Measurements from ENCODE around the gene PUS7.
"Not testable (repeated sequence)": the region's sequence is repeated elsewhere in the genome, so short reads cannot be mapped to it uniquely, and the experiment has no call there.

Gene PUS7

DNA sequence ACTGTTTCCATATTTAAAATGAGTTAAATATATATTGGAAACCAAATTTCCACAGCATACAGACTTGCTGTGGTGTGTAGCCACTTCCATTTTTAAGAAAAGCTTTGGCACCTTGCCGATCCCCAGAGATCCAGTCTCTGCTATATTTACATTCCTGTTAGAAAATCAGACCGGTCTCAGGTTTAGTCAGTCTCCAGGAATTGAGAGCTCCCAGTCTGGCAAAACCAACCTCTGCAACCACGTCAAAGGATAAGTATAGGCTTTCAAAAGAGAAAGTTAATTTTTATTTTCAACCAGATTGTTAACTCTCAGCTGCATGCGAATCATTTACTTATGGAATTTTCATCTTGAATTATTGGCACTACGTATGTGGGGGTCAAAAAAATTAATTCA, 28.2 kb downstream of the PUS7 start:
- DNase-seq, result no peak

DNA sequence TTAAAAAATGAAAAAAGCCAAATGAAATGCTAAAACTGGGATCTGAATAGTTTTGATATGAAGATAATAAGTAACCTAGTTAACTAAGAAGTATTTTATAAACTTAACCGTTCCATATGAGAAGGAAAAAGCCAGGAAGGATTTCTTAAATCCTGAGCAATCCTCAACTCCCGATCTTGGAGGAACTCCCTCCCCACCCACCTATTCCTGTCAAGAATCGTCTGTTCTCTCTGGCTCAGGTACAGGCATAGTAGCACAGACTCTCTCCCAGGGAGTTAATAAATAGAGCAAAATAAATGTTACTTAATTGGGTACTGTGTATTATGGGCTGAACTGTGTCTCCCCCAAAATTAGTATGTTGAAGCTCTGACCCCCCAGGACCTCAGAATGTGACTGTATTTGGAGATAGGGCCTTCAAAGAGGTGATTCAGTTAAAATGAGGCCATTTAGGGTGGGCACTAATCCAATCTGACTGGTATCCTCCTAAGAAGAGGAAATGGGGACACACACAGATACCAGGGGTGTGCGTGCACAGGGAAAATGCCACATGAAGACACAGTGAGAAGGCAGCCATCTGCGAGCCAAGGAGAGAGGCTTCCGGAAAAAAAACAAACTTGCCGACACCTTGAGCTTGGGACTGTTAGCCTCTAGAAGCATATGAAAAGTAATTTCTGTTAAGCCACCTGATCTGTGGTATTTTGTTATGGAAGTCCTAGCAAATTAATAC, 28.7 kb downstream of the PUS7 start:
- DNase-seq, result no peak

DNA sequence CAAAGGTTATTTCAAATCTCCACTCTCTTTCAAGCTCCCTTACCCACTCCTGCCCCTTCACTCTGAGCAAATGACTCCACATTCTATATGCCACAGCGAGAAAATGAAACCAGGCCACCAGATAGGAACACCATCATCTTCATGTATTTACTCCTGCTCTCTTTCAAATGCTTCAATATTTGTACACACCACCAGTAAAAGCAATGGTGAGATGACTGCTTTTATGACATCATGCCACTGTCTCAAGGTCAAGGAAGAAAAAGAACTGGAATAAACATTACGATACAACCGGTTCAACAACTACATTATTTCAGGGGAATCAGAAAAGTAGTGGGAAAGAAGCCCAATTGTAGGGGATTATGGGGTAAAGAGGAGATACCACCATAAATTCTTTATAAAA, 32.7 kb downstream of the PUS7 start:
- DNase-seq, result no peak

DNA sequence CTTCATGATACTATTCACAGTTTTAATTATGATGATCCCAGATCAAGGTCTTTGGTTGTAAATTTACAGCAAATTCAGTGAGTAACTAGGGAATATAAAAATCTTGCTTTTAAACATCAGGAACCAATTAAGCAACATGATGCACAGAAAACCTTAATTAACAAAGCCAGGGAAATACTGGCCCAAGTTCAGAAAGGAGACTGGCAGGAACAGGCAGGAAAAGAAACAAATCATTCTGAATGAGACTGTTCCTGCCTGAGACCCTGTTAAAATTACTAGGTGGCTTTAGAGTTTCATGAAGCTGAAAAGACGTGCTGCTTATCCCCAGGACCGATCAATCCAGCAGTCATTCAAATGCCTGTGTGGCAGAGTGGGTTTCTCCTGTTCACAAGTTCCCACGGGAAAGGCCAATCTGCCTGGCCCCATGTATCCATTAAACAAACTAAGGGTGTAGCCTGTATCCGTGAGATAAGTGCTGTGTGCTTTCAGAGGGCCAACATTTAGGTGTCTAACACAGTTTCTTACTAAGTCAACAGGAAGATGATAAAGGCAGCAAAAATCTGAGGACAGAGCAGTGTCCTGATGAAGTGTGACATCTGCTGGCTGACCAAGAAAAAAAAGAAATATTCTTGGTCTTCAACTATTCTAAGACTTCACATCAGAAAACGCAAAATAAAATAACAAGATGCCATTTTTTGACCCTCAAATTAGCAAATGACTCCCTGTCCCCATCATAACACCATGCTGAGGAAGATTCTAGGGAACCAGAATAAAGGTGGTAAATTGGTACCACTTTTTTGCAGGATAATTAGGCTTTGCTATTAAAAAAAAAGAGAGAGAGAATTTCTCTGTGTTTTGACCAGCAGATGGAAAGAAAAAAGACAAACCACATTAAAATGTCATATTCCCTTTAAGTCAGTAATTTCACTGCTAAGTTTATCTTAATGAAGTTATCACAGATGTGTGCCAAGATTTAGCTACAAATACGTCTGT, 34.2 kb downstream of the PUS7 start:
- no peak for DNase-seq

DNA sequence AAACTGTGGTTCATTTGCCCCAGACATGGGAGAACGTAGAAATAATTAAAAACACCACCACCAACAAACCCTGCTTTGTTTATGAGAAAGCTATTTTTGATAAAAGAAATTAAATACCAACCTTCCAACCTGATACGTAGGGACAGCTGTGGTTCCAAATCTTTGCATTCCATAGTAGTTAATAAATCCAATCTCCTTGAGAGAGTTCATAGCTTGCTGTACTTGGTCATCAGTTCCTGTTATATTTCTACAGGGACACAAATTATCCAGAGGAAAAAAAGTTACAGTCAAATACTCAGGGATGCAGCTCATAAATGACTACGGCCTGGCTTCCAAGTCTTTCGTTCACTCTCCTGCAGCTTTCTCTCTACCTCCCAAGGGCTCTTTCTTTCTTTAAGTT, 41.1 kb downstream of the PUS7 start:
- DNase-seq, result no peak

DNA sequence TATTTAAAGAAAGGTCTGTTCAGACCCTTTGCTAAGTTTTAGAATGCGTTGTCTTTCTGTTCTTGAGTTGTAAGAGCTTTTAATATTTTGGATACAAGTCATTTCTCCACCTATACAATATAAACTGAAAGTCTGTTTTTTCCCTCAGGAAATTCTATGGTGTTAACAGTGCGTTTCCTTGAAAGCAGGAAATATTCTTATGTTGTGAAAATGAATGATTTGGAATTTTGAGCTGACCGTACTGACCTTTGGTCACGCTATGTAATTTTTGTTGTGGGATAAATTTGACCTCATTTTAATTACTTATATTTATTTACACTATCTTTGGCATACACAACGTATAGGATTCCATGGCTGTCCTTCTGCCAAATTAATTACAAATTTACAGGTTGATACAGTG, 43.5 kb downstream of the PUS7 start:
- DNase-seq, result no peak

DNA sequence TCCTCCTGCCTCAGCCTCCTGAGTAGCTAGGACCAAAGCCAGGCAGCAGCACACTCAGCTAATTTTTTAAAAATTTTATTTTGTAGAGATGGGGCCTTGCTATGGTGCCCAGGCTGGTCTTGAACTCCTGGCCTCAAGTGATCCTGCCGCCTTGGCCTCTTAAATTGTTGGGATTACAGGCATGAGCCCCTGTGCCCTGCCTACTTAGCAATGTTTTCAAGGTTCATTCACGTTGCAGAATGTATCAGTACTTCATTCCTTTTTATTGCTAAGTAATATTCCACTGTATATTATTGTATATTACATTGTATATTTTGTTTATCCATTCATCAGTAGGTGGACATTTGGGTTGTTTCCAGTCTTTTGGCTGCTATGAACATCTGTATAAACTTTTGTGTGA, 44.2 kb downstream of the PUS7 start:
- DNase-seq, result no peak

DNA sequence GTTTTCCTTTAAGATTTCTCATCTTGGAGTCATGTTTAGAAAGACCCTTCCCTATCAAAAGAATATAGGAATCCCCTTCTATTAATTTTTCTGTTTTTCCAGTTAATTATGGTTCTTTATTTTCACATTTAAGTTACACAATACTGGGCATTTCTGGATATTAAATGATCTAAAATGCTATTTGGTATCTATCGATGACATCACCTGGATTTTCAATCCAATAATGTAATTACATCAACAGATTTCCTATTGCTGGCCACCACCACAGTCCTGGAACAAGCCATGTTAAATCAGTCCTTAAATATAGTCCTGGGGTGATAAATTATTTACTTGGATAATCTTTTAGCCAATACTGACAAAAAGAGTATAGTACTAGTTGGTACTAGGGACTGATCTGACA, 48.0 kb downstream of the PUS7 start:
- DNase-seq, result no peak

DNA sequence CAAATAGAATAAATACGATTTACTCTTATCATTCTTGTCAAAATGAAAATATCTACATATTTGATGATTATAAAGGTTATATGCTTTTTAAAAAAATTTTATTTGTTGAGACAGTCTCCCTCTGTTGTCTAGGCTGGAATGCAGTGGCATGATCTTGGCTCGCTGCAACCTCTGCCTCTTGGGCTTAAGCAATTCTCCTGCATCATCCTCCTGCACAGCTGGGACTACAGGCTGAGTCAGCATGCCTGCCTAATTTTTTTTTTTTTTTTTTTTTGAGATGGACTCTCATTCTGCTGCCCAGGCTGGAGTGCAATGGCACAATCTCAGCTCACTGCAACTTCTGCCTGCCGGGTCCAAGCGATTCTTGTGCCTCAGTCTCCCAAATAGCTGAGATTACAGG, 48.9 kb downstream of the PUS7 start:
- DNase-seq, result no peak

DNA sequence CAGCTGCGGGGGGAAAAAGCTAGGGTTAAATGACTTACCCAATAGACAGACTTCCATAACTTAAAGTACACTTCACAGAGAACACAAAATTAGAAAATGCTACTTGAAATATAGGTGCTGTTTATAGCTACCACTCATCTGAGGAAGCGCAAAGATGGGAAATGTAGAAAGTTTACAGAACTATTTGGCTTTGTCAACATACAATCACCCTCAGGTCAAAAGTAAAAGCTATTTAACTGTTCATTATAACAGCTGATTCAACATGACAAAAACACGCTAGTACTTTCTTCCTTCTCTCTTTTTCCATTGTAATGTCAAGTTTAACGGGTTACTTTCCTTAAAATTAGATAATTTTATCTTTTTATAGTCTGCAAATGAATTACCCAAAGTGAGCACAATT, 51.2 kb downstream of the PUS7 start:
- DNase-seq, result no peak

DNA sequence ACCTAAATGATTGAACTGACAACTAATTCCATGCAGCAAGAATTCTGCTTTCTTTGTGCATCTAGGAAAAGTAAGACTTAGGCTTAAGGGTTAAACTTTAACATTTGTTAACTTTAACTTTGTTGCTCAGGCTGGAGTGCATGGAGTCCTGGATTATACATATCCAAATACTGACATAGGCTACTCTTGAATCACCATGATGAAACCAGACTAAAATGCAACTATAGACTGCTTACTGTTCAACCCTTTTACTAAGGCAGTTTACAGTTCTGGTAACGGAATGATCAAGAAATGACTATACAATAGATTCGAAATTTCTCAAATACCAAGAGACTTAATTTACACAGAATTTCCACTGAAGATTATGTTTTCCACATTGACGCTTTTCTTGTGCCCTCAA, 52.0 kb downstream of the PUS7 start:
- DNase-seq, result no peak

DNA sequence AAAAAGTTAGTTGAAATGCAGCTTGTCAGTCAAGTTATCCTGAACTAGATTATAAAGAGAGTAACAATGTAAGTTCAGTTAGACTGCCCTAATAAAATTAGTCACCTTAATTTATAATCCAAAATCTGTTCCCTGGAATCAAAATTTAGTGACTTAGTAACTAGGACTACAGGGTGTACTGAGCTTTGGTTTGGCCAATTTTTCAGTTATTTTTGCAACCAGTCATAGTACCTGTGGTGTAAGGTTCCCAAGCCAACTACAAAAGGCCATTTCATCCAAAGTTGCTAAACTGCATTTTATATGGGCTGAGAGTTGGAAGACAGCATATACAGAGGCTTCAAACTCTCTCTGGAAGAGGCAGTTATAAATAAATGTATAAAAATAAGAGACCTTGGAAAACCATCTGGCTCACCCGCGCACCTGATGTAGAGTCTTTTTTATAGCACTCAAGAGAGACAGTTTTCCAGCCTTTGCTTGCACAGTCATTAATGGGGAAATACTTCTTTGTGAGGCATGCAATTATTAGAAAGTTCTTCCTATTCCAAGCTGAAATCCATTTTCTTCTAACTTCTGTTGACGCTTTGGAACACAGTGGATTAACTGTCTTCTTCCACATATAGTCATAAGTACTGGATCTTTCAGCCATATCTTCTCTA, 59.2 kb downstream of the PUS7 start:
- no peak for DNase-seq

DNA sequence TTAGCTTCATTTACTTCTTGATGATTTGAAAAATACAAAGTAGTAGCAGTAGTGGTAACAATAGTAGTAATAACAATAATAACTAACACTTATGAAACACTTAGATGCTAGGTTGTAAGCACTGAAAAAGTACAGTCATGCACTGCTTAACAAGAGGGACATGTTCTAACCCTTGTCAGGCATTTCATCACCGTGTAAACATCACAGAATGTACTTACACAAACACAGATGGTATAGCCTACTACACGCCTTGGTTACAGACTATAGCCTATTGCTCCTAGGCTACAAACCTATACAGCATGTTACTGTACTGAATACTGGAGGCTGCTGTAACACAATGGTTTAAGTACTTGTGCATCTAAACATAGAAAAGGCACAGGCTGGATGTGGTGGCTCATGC, 60.6 kb downstream of the PUS7 start:
- DNase-seq, result no peak

DNA sequence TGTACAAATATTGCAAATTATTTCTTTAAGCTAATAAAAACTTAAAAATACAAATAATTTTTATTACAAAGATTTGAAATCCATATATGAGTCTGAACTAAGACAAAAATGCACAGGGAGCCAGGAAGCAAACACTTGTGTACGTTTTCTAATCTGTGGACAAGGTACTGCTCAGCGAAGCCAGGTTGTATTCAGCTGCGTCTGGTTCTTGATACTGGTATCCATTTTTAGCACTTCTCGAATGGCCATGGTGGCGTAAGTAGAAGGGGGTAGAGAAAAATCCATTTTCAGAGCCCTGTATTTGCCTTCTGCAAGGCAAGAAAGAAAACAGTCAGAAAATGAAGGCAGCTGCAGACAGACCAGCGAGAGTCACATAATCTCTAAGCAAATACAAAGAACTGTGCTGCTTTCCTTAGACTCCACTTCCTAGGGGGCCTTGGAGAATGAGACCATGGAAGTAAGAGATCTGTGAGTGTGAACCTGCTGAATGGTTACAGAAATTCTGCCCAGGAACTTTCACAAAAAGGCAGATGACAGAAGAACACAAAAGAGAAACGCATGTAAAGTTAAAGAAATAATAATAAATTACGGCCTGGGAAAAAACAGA, 64.3 kb downstream of the PUS7 start:
- no peak for DNase-seq

DNA sequence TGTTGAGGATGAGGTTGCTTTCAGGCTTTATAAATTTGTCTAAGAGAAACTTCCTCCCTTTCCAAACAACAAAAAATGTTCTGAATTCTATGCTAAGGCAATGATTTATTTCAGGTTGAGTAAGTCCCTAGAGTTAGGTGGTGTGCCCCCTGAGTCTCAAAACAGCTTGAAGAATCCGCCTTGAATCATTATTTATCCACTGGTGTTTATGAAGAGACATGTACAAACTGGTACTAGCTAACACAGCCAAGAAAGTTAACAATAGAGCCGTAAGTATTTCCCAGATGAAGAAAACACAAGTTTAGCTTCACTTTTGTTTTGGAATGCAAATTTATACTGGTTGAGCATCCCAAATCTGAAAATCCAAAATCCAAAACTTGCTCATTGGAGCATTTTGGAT, 67.2 kb downstream of the PUS7 start:
- DNase-seq, result no peak

DNA sequence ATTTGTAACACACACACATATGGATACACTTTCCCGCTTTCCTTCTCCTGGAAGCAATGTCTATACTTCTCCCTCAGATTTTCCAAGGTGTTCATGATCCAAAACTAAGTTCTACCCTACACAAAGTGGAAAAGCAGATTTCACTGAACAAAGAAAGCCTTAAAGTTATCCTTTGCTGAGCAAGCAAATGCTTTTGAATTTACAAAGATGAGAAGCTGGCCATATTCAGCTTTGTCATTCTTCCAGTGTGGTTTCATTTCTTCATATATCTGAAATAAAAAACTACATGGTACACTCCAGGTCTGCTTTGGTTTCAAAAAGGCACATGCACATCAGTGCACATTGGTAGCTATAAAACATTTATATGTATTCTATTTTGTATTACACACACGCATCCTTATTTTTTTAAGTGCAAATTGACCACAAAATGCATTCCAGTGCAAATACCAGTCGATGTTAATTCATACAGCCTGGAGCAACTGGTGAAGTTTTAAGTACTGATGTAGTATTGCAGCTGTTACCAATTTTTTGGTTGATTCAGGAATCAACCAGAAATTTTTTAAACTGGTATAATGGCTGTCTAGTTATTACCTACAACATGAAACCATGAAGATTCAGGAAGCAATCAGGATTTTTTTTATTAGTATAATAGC, 67.8 kb downstream of the PUS7 start:
- DNase-seq, result no peak

DNA sequence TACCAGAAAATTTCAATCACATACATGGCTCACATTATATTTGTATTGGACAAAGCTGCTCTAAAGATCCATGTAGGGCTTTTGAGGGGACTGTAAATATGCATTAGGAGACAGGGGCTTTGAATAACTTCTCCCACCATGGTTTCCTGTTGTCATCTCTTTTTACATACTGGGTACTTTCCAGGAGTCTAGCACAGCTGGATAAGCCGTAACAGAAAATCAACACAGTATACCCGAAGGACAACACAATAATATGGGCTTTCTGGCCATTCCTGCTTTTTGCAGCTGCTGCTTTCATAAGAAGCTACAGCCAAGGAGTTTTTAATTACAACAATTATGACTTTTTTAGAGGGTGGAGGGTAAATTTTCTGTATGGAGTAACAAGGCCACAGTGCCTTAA, 70.0 kb downstream of the PUS7 start:
- DNase-seq, result no peak

DNA sequence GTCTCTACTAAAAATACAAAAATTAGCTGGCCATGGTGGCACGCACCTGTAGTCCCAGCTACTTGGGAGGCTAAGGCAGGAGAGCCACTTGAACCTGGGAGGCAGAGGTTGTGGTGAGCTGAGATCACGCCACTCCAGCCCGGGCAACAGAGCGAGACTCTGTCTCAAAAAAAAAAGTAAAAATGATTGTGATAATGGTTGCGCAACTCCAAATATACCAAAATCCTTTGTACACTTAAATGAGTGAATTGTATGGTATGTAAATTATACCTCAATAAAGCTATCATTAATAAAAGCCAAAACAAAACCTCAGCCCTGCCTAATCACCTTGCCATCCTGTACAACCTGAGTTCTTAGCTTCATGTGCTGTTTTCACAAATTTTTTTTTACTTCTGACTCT, 71.2 kb downstream of the PUS7 start:
- not testable (repeated sequence) for DNase-seq

DNA sequence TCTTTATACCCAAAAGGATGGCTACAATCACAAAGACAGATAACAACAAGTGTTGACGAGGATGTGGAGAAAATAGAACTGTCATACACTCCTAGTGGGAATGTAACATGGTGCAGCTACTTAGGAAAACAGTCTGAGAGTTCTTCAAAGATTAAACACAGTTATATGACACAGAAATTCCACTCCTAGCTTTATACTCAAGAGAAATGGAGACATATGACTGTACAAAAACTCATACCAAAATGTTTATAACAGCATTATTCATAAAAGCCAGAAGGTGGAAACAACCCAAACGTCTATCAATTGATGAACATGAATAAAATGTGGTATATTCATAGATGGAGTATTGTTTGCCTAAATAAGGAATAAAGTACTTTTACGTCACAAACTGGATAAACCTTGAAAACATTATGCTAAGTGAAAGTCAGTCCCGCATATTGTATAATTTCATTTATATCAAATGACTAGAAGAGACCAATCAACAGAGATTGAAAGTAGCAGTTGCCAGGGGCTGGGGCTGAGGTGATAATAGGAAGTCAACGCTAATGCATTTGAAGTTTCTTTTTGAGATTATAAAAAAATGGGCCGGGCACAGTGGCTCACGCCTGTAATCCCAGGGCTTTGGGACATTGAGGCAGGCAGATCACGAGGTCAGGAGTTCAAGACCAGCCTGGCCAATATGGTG, 71.8 kb downstream of the PUS7 start:
- no peak for DNase-seq

DNA sequence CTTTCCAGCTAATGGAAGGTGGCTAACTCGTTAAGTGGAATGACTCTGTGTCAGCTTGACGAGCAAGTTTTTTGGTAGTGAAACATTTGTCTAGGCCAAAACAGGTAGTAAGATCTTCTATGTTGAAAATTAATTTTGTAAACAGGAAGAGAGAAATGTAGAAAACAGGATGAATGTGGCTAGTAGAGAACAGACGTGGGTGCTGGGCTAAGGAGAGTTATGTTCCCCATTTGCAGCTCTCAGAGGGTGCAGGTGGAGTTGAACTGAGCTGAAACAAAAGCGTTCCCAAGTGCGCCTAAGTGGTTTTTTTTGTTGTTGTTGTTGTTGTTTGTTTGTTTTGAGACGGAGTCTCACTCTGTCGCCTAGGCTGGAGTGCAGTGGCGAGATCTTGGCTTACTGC, 73.9 kb downstream of the PUS7 start:
- no peak for DNase-seq

DNA sequence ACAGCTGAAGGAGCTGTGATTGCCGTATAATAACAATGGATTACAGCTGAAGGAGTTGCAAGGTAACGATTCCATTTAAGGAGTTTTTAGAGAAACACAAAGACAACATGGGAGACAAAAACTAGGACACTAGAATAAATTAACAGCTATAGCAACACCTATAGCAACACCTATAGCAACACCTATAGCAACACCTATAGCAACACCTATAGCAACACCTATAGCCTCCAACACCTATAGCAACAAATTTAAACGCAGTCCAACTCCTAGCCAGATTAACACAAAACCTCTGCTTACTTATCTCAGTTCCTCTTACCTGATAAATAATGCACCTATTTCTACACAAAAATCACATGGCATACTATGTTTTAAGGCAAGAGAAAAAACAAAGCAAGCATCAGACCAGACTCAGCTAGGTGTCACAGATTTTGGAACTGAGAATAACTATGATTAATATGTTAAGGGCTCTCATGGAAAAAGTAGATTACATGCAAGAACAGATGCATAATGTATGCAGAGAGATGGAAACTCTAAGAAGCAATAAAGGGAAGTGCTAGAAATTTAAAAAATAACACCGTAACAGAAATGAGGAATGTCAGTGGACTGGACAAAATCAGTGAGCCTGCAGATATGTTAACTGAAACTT, 77.6 kb downstream of the PUS7 start:
- DNase-seq, result no peak

DNA sequence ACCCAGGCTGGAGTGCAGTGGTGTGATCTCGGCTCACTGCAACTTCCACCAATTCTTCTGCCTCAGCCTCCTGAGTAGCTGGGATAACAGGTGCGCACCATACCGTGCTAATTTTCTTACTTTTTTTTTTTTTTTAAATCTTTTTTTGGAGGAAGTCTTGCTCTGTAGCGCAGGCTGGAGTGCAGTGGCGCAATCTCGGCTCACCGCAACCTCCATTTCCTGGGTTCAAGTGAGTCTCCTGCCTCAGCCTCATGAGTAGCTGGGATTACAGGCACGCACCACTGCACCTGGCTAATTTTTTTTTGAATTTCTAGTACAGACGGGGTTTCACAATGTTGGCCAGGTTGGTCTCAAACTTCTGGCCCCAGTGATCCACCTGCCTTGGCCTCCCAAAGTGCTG, 79.9 kb downstream of the PUS7 start:
- DNase-seq, result not testable (repeated sequence)

Data from stimulated activated CD4-positive, alpha-beta T cell treated with anti-CD3 and anti-CD28 coated beads, Interleukin-2, amount 100 ng/mL, for 48 hours (primary cell).